Measurements from ENCODE around the gene IREB2. TPM values are rescaled to one million over a fixed set of nuclear protein-coding genes. Genes with fewer than 3 reads are reported as not detected.
A peak's percentile ranks its signal among the peaks of the same experiment; 100 is the strongest.

Gene IREB2
- total RNA-seq, 1 donor from 2014 or later: 69.2 TPM

GRCh38 chr15:78415284-78415683 lies 22.7 kb upstream of the IREB2 start:
- no peak overlapping the region for H2AFZ ChIP-seq (ENCODE audit: low read depth, low read length)
- no peaks in the 10 kb centered on the region for H3K4me1 Mint-ChIP-seq (ENCODE audit: low read depth, unreplicated experiment)
- H3K9ac ChIP-seq (ENCODE audit: low read length): no peak overlapping the region
- H3K27me3 Mint-ChIP-seq (ENCODE audit: low read depth, unreplicated experiment): peaks cover 20% of the 10 kb centered on the region
- H4K20me1 ChIP-seq (ENCODE audit: insufficient read depth, low read length): no peaks in the 10 kb centered on the region
- peaks cover 9% of the 10 kb centered on the region for H3K27me3 ChIP-seq (ENCODE audit: insufficient read depth, low read length)
- H3K27ac ChIP-seq (ENCODE audit: low read depth, low read length): no peak overlapping the region
- H3K4me3 ChIP-seq (ENCODE audit: insufficient read depth, low read depth, low read length): no peak overlapping the region
- no peak overlapping the region for H3K4me2 ChIP-seq (ENCODE audit: low read length)
- H3K9me3 ChIP-seq (ENCODE audit: insufficient read depth, low read depth, low read length): no peaks in the 10 kb centered on the region
- no peaks in the 10 kb centered on the region for H3K9me3 Mint-ChIP-seq (ENCODE audit: unreplicated experiment)
- DNase-seq (ENCODE audit: low read depth) (peak; percentile 12), FAIRE-seq (no peak)
- H3K4me3 Mint-ChIP-seq (ENCODE audit: unreplicated experiment): no peak overlapping the region
- H3K36me3 Mint-ChIP-seq (ENCODE audit: low read depth, unreplicated experiment): no peaks in the 10 kb centered on the region
- H3K36me3 ChIP-seq (ENCODE audit: insufficient read depth, low read length): no peaks in the 10 kb centered on the region
- TF ChIP-seq CTCF (IDR thresholded peaks at IDR 0.05; ENCODE audit: insufficient read depth, low read depth, low read length): peak; percentile 50
- no peak for TF ChIP-seq EZH2 (IDR thresholded peaks at IDR 0.05; ENCODE audit: insufficient read depth, low read length)
- H3K27ac Mint-ChIP-seq (ENCODE audit: unreplicated experiment): no peak overlapping the region
- H3K79me2 ChIP-seq (ENCODE audit: insufficient read depth, low read length): no peaks in the 10 kb centered on the region
- no peaks in the 10 kb centered on the region for H3K4me1 ChIP-seq (ENCODE audit: insufficient read depth, low read length)

DNA sequence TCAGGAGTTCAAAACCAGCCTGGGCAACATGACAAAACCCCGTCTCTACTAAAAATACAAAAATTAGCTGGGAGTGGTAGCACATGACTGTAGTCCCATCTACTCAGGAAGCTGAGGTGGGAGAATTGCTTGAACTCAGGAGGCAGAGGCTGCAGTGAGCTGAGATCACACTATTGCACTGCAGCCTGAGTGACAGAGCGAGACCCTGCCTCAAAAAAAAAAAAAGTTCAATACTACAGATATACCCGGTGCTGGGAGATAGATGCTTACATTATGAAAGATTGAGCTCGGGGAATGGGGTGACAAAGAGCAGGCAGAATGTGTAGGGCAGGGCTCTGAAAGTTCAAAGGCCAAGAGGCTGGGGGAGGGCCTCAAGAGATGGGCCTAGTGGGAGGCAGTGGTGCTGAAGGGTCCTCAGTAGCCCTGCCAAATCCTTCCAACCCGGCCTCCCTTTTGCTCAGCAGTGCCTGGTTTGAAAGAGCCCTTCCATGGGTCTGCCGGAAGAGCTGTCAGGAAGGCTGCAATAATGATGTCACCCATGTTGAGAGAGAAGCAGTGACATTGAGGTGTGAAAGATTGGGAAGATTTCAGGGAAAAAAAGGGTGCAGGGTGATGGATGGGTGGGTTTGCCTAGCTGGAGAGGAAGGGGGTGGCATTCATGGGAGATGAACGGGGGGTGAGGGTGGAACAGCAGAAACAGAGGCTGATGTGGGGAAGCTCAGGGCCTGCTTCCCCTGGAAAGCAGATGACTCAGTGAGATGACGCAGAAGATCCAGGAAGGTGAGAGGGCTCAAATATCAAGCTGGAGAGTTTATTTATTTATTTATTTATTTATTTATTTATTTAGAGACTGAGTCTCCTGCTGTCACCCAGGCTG lies 20.0 kb upstream of the IREB2 start:
- no peak for TF ChIP-seq CTCF (IDR thresholded peaks at IDR 0.05; ENCODE audit: insufficient read depth, low read depth, low read length)
- no peak for TF ChIP-seq EZH2 (IDR thresholded peaks at IDR 0.05; ENCODE audit: insufficient read depth, low read length)
- Histone ChIP-seq H3K27me3 (ENCODE audit: insufficient read depth, low read length) (peaks cover 11% of the 10 kb centered on the region), H3K9me3 (ENCODE audit: insufficient read depth, low read depth, low read length) (no peaks in the 10 kb centered on the region), H3K4me3 (ENCODE audit: insufficient read depth, low read depth, low read length) (no peak overlapping the region), H3K36me3 (ENCODE audit: insufficient read depth, low read length) (no peaks in the 10 kb centered on the region), H3K4me1 (ENCODE audit: insufficient read depth, low read length) (no peaks in the 10 kb centered on the region), H3K27ac (ENCODE audit: low read depth, low read length) (no peak overlapping the region), H3K9ac (ENCODE audit: low read length) (no peak overlapping the region), H4K20me1 (ENCODE audit: insufficient read depth, low read length) (no peaks in the 10 kb centered on the region), H3K4me2 (ENCODE audit: low read length) (no peak overlapping the region), H3K79me2 (ENCODE audit: insufficient read depth, low read length) (no peaks in the 10 kb centered on the region), H2AFZ (ENCODE audit: low read depth, low read length) (no peak overlapping the region)
- H3K27ac Mint-ChIP-seq (ENCODE audit: unreplicated experiment): no peak overlapping the region
- FAIRE-seq: no peak
- H3K9me3 Mint-ChIP-seq (ENCODE audit: unreplicated experiment): no peaks in the 10 kb centered on the region
- no peaks in the 10 kb centered on the region for H3K4me1 Mint-ChIP-seq (ENCODE audit: low read depth, unreplicated experiment)
- H3K4me3 Mint-ChIP-seq (ENCODE audit: unreplicated experiment): no peak overlapping the region
- no peaks in the 10 kb centered on the region for H3K36me3 Mint-ChIP-seq (ENCODE audit: low read depth, unreplicated experiment)
- H3K27me3 Mint-ChIP-seq (ENCODE audit: low read depth, unreplicated experiment): peaks cover 25% of the 10 kb centered on the region
- peak; percentile 18 for DNase-seq (ENCODE audit: low read depth)

DNA sequence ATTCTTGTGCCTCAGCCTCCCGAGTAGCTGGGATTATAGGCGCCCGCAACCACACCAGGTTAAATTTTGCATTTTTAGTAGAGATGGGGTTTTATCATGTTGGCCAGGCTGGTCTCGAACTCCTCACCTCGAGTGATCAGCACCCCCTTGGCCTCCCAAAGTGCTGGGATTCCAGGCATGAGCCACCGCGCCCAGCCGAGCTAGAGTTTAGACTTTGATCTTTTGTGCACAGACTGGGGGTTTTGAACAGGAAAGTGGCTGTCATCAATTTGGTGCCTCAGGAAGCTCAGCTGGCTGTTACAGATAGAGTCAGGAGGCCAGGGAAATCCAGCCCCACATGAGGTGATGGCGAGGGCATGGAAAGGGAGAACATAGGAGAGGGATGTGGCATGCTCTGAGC lies 19.3 kb upstream of the IREB2 start:
- Mint-ChIP-seq H3K27me3 (ENCODE audit: low read depth, unreplicated experiment) (peaks cover 25% of the 10 kb centered on the region), H3K36me3 (ENCODE audit: low read depth, unreplicated experiment) (no peaks in the 10 kb centered on the region), H3K9me3 (ENCODE audit: unreplicated experiment) (no peaks in the 10 kb centered on the region), H3K27ac (ENCODE audit: unreplicated experiment) (no peak overlapping the region), H3K4me3 (ENCODE audit: unreplicated experiment) (no peak overlapping the region), H3K4me1 (ENCODE audit: low read depth, unreplicated experiment) (no peaks in the 10 kb centered on the region)
- peaks cover 11% of the 10 kb centered on the region for H3K27me3 ChIP-seq (ENCODE audit: insufficient read depth, low read length)
- H3K4me3 ChIP-seq (ENCODE audit: insufficient read depth, low read depth, low read length): no peak overlapping the region
- no peak for FAIRE-seq
- H3K4me1 ChIP-seq (ENCODE audit: insufficient read depth, low read length): no peaks in the 10 kb centered on the region
- TF ChIP-seq EZH2 (IDR thresholded peaks at IDR 0.05; ENCODE audit: insufficient read depth, low read length) (no peak), CTCF (IDR thresholded peaks at IDR 0.05; ENCODE audit: insufficient read depth, low read depth, low read length) (no peak)
- no peak overlapping the region for H3K9ac ChIP-seq (ENCODE audit: low read length)
- no peaks in the 10 kb centered on the region for H3K79me2 ChIP-seq (ENCODE audit: insufficient read depth, low read length)
- no peaks in the 10 kb centered on the region for H4K20me1 ChIP-seq (ENCODE audit: insufficient read depth, low read length)
- no peak overlapping the region for H2AFZ ChIP-seq (ENCODE audit: low read depth, low read length)
- DNase-seq (ENCODE audit: low read depth): no peak
- no peak overlapping the region for H3K27ac ChIP-seq (ENCODE audit: low read depth, low read length)
- no peaks in the 10 kb centered on the region for H3K36me3 ChIP-seq (ENCODE audit: insufficient read depth, low read length)
- no peak overlapping the region for H3K4me2 ChIP-seq (ENCODE audit: low read length)
- H3K9me3 ChIP-seq (ENCODE audit: insufficient read depth, low read depth, low read length): no peaks in the 10 kb centered on the region

Measured in astrocyte (in vitro differentiated cells and primary cell).